Astrocyte (in vitro differentiated cells and primary cell): ENCODE data around the gene ANOS1. TPM values are rescaled to one million over a fixed set of nuclear protein-coding genes. Genes with fewer than 3 reads are reported as not detected.
A peak's percentile ranks its signal among the peaks of the same experiment; 100 is the strongest.

Experiments
- DNase-seq: peaks from one replicate; pipeline ENCODE4 v3.0.0-alpha.2; 2010; ENCODE audit warnings: low read depth
- FAIRE-seq: peaks from 2 replicates; lab custom pipeline; 2011; peaks lifted over from hg19 to GRCh38; lab: Jason Lieb, UNC
- H2AFZ ChIP-seq: 2 replicates; pipeline ENCODE4 v1.6.0; 2012; ENCODE audit warnings: low read depth, low read length, inconsistent platforms
- H3K27ac ChIP-seq: 2 replicates; pipeline ENCODE4 v1.5.1; 2011; ENCODE audit warnings: low read depth, low read length, inconsistent platforms
- H3K27me3 ChIP-seq: 2 replicates; pipeline ENCODE4 v1.6.0; 2011; ENCODE audit warnings: low read length, inconsistent platforms; ENCODE audit not compliant: insufficient read depth
- H3K36me3 ChIP-seq: 2 replicates; pipeline ENCODE4 v1.5.1; 2011; ENCODE audit warnings: low read length, inconsistent platforms; ENCODE audit not compliant: insufficient read depth
- H3K4me1 ChIP-seq: 2 replicates; pipeline ENCODE4 v1.5.1; 2011; ENCODE audit warnings: low read length, inconsistent platforms; ENCODE audit not compliant: insufficient read depth
- H3K4me2 ChIP-seq: 2 replicates; pipeline ENCODE4 v1.6.0; 2012; ENCODE audit warnings: low read length, inconsistent platforms
- H3K4me3 ChIP-seq: 2 replicates; pipeline ENCODE4 v1.5.1; 2011; ENCODE audit warnings: low read depth, mild to moderate bottlenecking, low read length, inconsistent platforms; ENCODE audit not compliant: insufficient read depth
- H3K79me2 ChIP-seq: 2 replicates; pipeline ENCODE4 v1.6.0; 2012; ENCODE audit warnings: mild to moderate bottlenecking, low read length, inconsistent platforms; ENCODE audit not compliant: insufficient read depth
- H3K9ac ChIP-seq: 2 replicates; pipeline ENCODE4 v1.6.0; 2012; ENCODE audit warnings: mild to moderate bottlenecking, low read length, inconsistent platforms
- H3K9me3 ChIP-seq: 2 replicates; pipeline ENCODE4 v1.5.1; 2012; ENCODE audit warnings: low read depth, mild to moderate bottlenecking, low read length, inconsistent platforms; ENCODE audit not compliant: insufficient read depth
- H4K20me1 ChIP-seq: 2 replicates; pipeline ENCODE4 v1.6.0; 2012; ENCODE audit warnings: low read length, inconsistent platforms; ENCODE audit not compliant: insufficient read depth
- H3K27ac Mint-ChIP-seq: one replicate; pipeline ENCODE4 v1.8.0; 2021; ENCODE audit warnings: mild to moderate bottlenecking, mixed read lengths; ENCODE audit not compliant: unreplicated experiment
- H3K27me3 Mint-ChIP-seq: one replicate; pipeline ENCODE4 v1.8.0; 2021; ENCODE audit warnings: low read depth, mixed read lengths; ENCODE audit not compliant: unreplicated experiment
- H3K36me3 Mint-ChIP-seq: one replicate; pipeline ENCODE4 v1.8.0; 2021; ENCODE audit warnings: low read depth, mixed read lengths; ENCODE audit not compliant: unreplicated experiment
- H3K4me1 Mint-ChIP-seq: one replicate; pipeline ENCODE4 v1.8.0; 2021; ENCODE audit warnings: low read depth, mixed read lengths; ENCODE audit not compliant: unreplicated experiment
- H3K4me3 Mint-ChIP-seq: one replicate; pipeline ENCODE4 v1.8.0; 2021; ENCODE audit warnings: mild to moderate bottlenecking, moderate library complexity, mixed read lengths; ENCODE audit not compliant: unreplicated experiment
- H3K9me3 Mint-ChIP-seq: one replicate; pipeline ENCODE4 v1.8.0; 2021; ENCODE audit warnings: mild to moderate bottlenecking, mixed read lengths; ENCODE audit not compliant: unreplicated experiment
- EZH2 ChIP-seq: IDR thresholded peaks from 2 replicates; pipeline ENCODE4 v1.6.1; 2012; ENCODE audit warnings: mild to moderate bottlenecking, low read length, inconsistent platforms; ENCODE audit not compliant: insufficient read depth
- total RNA-seq: library from RNA; stranded (reverse); gene quantifications from 2 replicates; pipeline ENCODE4 v1.2.1, GENCODE V29; 2021
- TF ChIP-seq, protein P1 (sequence below): IDR thresholded peaks from 2 replicates; pipeline ENCODE4 v1.5.1; 2011; ENCODE audit warnings: low read depth, mild to moderate bottlenecking, inconsistent platforms, low read length, moderate library complexity; ENCODE audit not compliant: insufficient read depth

ANOS1 gene
- total RNA-seq, 1 donor from 2014 or later = 10.0 TPM

DNA sequence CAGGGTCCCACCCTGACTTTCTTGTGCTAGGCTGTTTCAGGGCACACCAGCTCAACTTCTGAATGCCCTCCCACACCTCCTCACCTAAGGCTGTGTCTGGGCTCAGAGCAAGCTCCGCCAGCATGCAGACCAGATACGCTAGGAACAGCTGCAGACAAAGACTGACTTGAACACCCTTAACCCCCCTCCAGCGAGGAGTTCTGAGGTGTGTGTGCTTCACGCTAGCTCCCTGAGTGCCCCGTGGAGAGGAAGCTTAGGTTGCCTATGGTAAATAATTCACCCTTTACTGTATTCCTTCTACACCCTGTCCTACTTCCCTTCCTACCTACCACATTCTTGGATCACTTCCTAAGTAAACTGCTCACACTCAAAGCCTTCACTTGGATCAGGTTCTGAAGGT is 152.3 kb downstream of the ANOS1 start:
- H3K4me2 ChIP-seq = no peak overlapping the region
- H3K27me3 Mint-ChIP-seq = no peaks in the 10 kb centered on the region
- FAIRE-seq = no peak

DNA sequence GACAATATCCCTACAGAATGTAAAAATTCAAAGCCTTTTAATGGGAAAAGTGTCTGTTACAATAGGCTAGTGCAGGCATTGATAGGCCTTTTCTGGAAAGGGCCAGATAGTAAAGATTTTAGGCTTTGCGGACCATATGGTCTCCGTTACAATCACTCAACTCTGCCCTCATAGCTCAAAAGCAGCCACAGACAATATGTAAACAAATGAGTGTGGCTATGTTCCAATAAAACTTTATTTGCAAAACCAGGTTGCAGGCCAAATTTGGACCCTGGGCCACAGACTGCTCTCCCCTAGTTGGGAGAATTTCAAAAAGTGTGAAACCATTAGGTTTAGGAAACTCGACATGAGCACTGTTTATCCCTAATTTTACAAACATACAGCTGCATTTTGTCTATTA is 155.1 kb downstream of the ANOS1 start:
- Histone ChIP-seq H3K4me3 (no peak overlapping the region), H3K4me1 (no peaks in the 10 kb centered on the region), H3K4me2 (no peak overlapping the region), H2AFZ (no peak overlapping the region), H3K79me2 (no peaks in the 10 kb centered on the region), H3K9me3 (no peaks in the 10 kb centered on the region), H3K27me3 (no peaks in the 10 kb centered on the region), H3K27ac (no peak overlapping the region), H3K36me3 (no peaks in the 10 kb centered on the region), H3K9ac (no peak overlapping the region), H4K20me1 (no peaks in the 10 kb centered on the region)
- Mint-ChIP-seq H3K27me3 (no peaks in the 10 kb centered on the region), H3K27ac (no peak overlapping the region), H3K9me3 (peaks cover 3% of the 10 kb centered on the region), H3K36me3 (peaks cover 1% of the 10 kb centered on the region), H3K4me3 (no peak overlapping the region), H3K4me1 (no peaks in the 10 kb centered on the region)
- TF ChIP-seq, protein P1, sequence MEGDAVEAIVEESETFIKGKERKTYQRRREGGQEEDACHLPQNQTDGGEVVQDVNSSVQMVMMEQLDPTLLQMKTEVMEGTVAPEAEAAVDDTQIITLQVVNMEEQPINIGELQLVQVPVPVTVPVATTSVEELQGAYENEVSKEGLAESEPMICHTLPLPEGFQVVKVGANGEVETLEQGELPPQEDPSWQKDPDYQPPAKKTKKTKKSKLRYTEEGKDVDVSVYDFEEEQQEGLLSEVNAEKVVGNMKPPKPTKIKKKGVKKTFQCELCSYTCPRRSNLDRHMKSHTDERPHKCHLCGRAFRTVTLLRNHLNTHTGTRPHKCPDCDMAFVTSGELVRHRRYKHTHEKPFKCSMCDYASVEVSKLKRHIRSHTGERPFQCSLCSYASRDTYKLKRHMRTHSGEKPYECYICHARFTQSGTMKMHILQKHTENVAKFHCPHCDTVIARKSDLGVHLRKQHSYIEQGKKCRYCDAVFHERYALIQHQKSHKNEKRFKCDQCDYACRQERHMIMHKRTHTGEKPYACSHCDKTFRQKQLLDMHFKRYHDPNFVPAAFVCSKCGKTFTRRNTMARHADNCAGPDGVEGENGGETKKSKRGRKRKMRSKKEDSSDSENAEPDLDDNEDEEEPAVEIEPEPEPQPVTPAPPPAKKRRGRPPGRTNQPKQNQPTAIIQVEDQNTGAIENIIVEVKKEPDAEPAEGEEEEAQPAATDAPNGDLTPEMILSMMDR = no peak
- TF ChIP-seq EZH2 = no peak
- no peak for FAIRE-seq
- DNase-seq = no peak

More for the DNA sequence above, 152.3 kb downstream of the ANOS1 start:
- Mint-ChIP-seq H3K9me3 (no peaks in the 10 kb centered on the region), H3K36me3 (no peaks in the 10 kb centered on the region), H3K27ac (no peak overlapping the region), H3K4me3 (no peak overlapping the region), H3K4me1 (no peaks in the 10 kb centered on the region)
- no peak for DNase-seq
- Histone ChIP-seq H3K4me3 (no peak overlapping the region), H2AFZ (no peak overlapping the region), H3K9ac (no peak overlapping the region), H3K27me3 (no peaks in the 10 kb centered on the region), H3K4me1 (no peaks in the 10 kb centered on the region), H3K9me3 (no peaks in the 10 kb centered on the region), H3K36me3 (no peaks in the 10 kb centered on the region), H4K20me1 (no peaks in the 10 kb centered on the region), H3K79me2 (no peaks in the 10 kb centered on the region), H3K27ac (no peak overlapping the region)
- no peak for TF ChIP-seq EZH2
- TF ChIP-seq, protein P1 = no peak

DNA sequence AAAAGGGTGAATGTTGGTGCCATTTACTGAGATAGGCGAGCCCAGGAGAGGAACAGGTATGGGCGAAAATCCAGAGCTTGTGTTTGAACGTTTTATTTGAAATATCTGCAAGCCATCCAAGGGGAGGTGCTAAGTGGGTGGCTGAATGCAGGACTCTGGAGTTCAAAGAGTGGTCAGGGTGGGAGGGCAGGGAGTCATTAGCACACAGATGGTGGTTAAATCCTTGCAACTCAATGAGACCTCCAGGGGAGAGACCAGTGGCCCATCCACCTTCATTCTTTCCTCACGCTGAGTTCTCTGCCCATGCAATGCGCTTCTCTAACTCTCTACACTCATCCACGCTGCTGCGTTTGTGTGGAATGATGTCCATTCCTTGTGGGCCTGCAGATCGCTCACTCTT is 166.2 kb downstream of the ANOS1 start:
- Histone ChIP-seq H3K4me1 (no peaks in the 10 kb centered on the region), H3K79me2 (no peaks in the 10 kb centered on the region), H3K36me3 (no peaks in the 10 kb centered on the region), H2AFZ (no peak overlapping the region), H4K20me1 (no peaks in the 10 kb centered on the region), H3K27ac (no peak overlapping the region), H3K4me2 (no peak overlapping the region), H3K4me3 (no peak overlapping the region), H3K27me3 (no peaks in the 10 kb centered on the region), H3K9me3 (no peaks in the 10 kb centered on the region), H3K9ac (no peak overlapping the region)
- no peak overlapping the region for H3K27ac Mint-ChIP-seq
- H3K27me3 Mint-ChIP-seq = no peaks in the 10 kb centered on the region
- DNase-seq (no peak), FAIRE-seq (peak; percentile 55)
- TF ChIP-seq EZH2 = no peak
- TF ChIP-seq, protein P1 = no peak
- H3K4me3 Mint-ChIP-seq = no peak overlapping the region
- H3K36me3 Mint-ChIP-seq = no peaks in the 10 kb centered on the region
- H3K9me3 Mint-ChIP-seq = no peaks in the 10 kb centered on the region
- H3K4me1 Mint-ChIP-seq = no peaks in the 10 kb centered on the region
